NCI-H774 (cell line): ENCODE data around the gene PRAMEF14.
"Not testable (repeated sequence)": the region's sequence is repeated elsewhere in the genome, so short reads cannot be mapped to it uniquely, and the experiment has no call there.

ENCODE experiments used
- DNase-seq: peaks from one replicate; lab custom pipeline; 2025; lab: John Stamatoyannopoulos, UW

PRAMEF14 gene

GRCh38 chr1:13347034-13347433, at the start of gene PRAMEF14:
Gene PRAMEF14, minus strand, starts transcription at chr1:13347134. Its CDS starts 1,820 bp downstream, at chr1:13345314.
- DNase-seq = not testable (repeated sequence)

GRCh38 chr1:13395311-13395710, 48.4 kb upstream of the PRAMEF14 start:
- DNase-seq = not testable (repeated sequence)

GRCh38 chr1:13394761-13395160, 47.8 kb upstream of the PRAMEF14 start:
- not testable (repeated sequence) for DNase-seq

GRCh38 chr1:13393004-13393403, 46.1 kb upstream of the PRAMEF14 start:
- DNase-seq = not testable (repeated sequence)

- not testable (repeated sequence) for DNase-seq
Measured at GRCh38 chr1:13389332-13389731, 42.4 kb upstream of the PRAMEF14 start, which contains the start of gene PRAMEF17. Gene PRAMEF17, plus strand, starts transcription at chr1:13389632. Its CDS starts 26 bp downstream, at chr1:13389658.

- DNase-seq = not testable (repeated sequence)
Measured at GRCh38 chr1:13380380-13380779, 33.4 kb upstream of the PRAMEF14 start.

- DNase-seq = not testable (repeated sequence)
Measured at GRCh38 chr1:13378983-13379382, 32.0 kb upstream of the PRAMEF14 start.

GRCh38 chr1:13368544-13368943, 21.6 kb upstream of the PRAMEF14 start:
- DNase-seq = not testable (repeated sequence)

GRCh38 chr1:13366536-13366935, 19.6 kb upstream of the PRAMEF14 start:
- DNase-seq = not testable (repeated sequence)

- not testable (repeated sequence) for DNase-seq
Measured at GRCh38 chr1:13364928-13365327, 18.0 kb upstream of the PRAMEF14 start.

GRCh38 chr1:13362364-13362763, 15.4 kb upstream of the PRAMEF14 start:
- DNase-seq = not testable (repeated sequence)

GRCh38 chr1:13356774-13357173, 9.8 kb upstream of the PRAMEF14 start:
- DNase-seq = not testable (repeated sequence)

GRCh38 chr1:13354475-13354874, 7.5 kb upstream of the PRAMEF14 start:
- not testable (repeated sequence) for DNase-seq

GRCh38 chr1:13353476-13353875, 6.5 kb upstream of the PRAMEF14 start:
- not testable (repeated sequence) for DNase-seq

- DNase-seq = not testable (repeated sequence)
Measured at GRCh38 chr1:13342496-13342895, 4.4 kb downstream of the PRAMEF14 start.

- not testable (repeated sequence) for DNase-seq
Measured at GRCh38 chr1:13315281-13315680, 31.7 kb downstream of the PRAMEF14 start, which contains the start of gene PRAMEF15. Gene PRAMEF15, plus strand, starts transcription at chr1:13315581. Its CDS starts 2,827 bp downstream, at chr1:13318408.

GRCh38 chr1:13303239-13303638, 43.7 kb downstream of the PRAMEF14 start, which contains the start of gene PRAMEF33:
Gene PRAMEF33, plus strand, starts transcription at chr1:13303539. Its CDS starts 2,416 bp downstream, at chr1:13305955.
- not testable (repeated sequence) for DNase-seq

- not testable (repeated sequence) for DNase-seq
Measured at GRCh38 chr1:13302197-13302596, 44.7 kb downstream of the PRAMEF14 start.

- DNase-seq = not testable (repeated sequence)
Measured at GRCh38 chr1:13298699-13299098, 48.2 kb downstream of the PRAMEF14 start.

GRCh38 chr1:13297216-13297931, 49.6 kb downstream of the PRAMEF14 start:
- DNase-seq = not testable (repeated sequence)
